Activated CD4-positive, alpha-beta memory T cell treated with anti-CD3 and anti-CD28 coated beads for 36 hours (primary cell): ENCODE measurements around the gene GPHN. TPM values are rescaled to one million over a fixed set of nuclear protein-coding genes. Genes with fewer than 3 reads are reported as not detected.
"Not testable (repeated sequence)": the region's sequence is repeated elsewhere in the genome, so short reads cannot be mapped to it uniquely, and the experiment has no call there.

ENCODE experiments used
- CTCF ChIA-PET: fragments of 350-600 bp; sonication (Branson Sonifier 250); formaldehyde crosslinking; loops from one replicate; lab custom pipeline; 2021; ENCODE audit warnings: antibody characterized with exemption, inconsistent platforms; lab: Charles Lee
- POLR2A ChIA-PET: fragments of 350-600 bp; sonication (Branson Sonifier 250); formaldehyde crosslinking; loops from one replicate; lab custom pipeline; 2021; ENCODE audit warnings: antibody characterized with exemption; lab: Charles Lee
- DNase-seq: peaks from one replicate; pipeline ENCODE4 v3.0.0-alpha.2; 2020
- H3K27ac Mint-ChIP-seq: one replicate; pipeline ENCODE4 v1.8.0; 2021; ENCODE audit warnings: mixed read lengths
- H3K27me3 Mint-ChIP-seq: one replicate; pipeline ENCODE4 v1.8.0; 2021; ENCODE audit warnings: mixed read lengths
- H3K36me3 Mint-ChIP-seq: one replicate; pipeline ENCODE4 v1.8.0; 2021; ENCODE audit warnings: mixed read lengths
- H3K4me1 Mint-ChIP-seq: one replicate; pipeline ENCODE4 v1.8.0; 2021; ENCODE audit warnings: low read depth, mixed read lengths
- H3K4me3 Mint-ChIP-seq: one replicate; pipeline ENCODE4 v1.8.0; 2021; ENCODE audit warnings: mild to moderate bottlenecking, mixed read lengths
- H3K9me3 Mint-ChIP-seq: one replicate; pipeline ENCODE4 v1.8.0; 2021; ENCODE audit warnings: mixed read lengths
- intact Hi-C: fragments of 100-400 bp; cut with micrococcal nuclease; formaldehyde crosslinking; loops from one replicate; pipeline ENCODE4 v1.15.1; 2023
- total RNA-seq, 2 experiments: library from RNA; stranded (reverse); gene quantifications; one replicate each; pipeline ENCODE4 v1.2.3, GENCODE V29; 2021

The GPHN gene
- total RNA-seq, 2 experiments from 2014 or later, result 19.5 to 23.1 TPM

DNA sequence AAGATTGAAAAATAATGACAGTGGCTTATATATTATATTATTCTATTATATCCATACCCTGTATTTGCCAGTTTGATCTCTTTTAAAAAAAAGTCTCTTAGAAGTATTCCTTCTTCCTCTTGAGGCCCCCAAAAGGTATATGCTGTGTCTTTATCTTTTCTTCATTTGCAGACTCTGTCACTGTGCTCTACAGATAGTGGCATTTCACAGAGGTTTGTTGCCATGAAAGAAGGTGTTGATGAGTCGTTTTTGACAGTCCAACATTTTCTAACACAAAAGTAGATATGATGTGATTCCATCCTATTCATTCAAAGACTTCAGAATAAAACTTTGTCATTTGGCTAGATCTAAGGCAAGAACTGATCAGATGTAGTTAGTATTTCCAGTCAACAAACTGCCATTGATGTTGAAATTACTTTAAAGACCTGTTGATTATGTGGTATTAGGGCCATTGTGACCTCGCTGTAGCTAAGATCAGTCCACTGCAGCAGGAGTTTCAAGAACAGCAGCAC, 22.0 kb upstream of the GPHN start, which contains the start of gene CCDC196:
CCDC196 (plus strand) TSS at position 462 of the 512 bp plus-strand sequence. CDS start 132 bp downstream, outside the sequence.
- Mint-ChIP-seq H3K36me3 (no peaks in the 10 kb centered on the region), H3K4me1 (no peaks in the 10 kb centered on the region), H3K9me3 (no peaks in the 10 kb centered on the region), H3K27ac (no peak within 1 kb of the TSS), H3K4me3 (no peak within 1 kb of the TSS), H3K27me3 (no peaks in the 10 kb centered on the region)
- ChIA-PET CTCF (interaction anchor here (1.4 kb wide), 1 partner anchor 10 kb away, joined by 4 read pairs; no protein-coding TSS in a partner anchor), POLR2A (no interaction called here)
- DNase-seq, result no peak
- intact Hi-C loops, result no loop called here

DNA sequence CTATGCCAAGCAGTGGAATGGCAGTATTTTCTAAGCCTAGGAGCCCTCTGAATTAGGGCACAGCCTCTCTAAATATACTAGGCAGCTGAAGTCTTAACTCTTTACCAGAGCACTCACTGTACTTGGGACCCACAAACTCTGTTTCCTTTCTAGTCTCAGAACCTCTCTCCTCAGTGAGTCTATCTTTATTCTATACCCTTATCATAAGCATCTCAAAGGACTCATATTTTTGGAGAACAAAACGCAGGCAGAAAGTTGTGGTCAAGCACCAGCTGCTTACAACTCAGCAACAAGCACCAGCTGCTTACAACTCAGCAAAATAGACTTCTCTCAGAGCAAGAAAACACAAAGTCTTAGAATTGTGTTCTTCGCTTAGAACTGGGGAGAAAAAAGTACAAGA, 20.8 kb upstream of the GPHN start:
- Mint-ChIP-seq H3K4me1 (no peaks in the 10 kb centered on the region), H3K9me3 (no peaks in the 10 kb centered on the region), H3K4me3 (no peak overlapping the region), H3K27ac (no peak overlapping the region), H3K27me3 (no peaks in the 10 kb centered on the region), H3K36me3 (no peaks in the 10 kb centered on the region)
- intact Hi-C loops, result no loop called here
- ChIA-PET CTCF (interaction anchor here (1.4 kb wide), 1 partner anchor 8 kb away, joined by 4 read pairs; no protein-coding TSS in a partner anchor), POLR2A (no interaction called here)
- no peak for DNase-seq

DNA sequence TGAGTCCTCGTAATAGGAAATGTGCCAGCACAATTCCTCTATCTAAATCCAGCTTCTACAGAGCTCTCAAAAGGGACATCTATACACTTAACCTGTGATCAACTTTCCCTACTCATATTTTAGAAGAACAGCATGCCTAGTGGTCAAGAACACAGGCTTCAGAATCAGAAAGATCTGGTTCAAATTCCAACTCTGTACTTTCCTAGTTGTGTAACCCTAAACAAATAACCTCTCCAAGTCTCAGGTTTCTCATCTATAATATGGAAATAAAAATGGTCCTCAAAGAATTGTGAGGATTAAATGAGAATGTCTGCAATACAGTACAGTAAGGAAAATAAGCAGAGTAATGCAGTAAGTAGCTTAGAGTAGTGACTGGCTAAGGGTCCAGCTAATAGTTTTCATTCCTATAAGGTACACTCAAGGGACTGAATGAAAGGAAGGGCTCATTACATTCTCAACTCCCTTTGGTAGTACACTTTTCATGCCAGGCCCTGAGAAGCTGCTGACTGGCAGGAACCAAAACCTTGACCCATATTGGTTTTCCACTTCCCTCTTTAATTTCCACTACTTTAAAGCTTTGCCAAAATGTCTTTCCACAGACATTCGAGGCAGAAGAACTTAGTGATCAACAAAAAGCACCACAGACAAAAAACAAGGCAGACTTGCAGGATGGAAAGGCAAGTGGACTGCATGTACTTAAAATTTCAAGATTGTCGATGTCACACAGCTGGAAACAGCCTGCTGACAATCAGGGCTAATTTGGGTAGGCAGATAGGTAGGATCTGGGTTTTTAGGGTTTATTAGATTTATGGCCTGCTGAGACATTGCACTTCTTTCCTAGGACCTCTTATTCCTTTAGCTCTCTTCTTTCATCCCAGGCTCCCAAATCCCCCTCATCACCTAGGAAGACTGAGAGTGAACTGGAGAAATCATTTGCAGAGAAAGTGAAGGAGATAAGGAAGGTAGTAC, 17.5 kb upstream of the GPHN start:
- POLR2A ChIA-PET, result no interaction called here
- no peaks in the 10 kb centered on the region for H3K9me3 Mint-ChIP-seq
- no peak for DNase-seq
- intact Hi-C loops, result loop anchor here (10.0 kb wide), 1 partner anchor 264 kb away; no protein-coding TSS in a partner anchor
- H3K27me3 Mint-ChIP-seq, result no peaks in the 10 kb centered on the region
- no peaks in the 10 kb centered on the region for H3K36me3 Mint-ChIP-seq
- peaks cover under 1% of the 10 kb centered on the region for H3K4me1 Mint-ChIP-seq
- CTCF ChIA-PET, result interaction anchor here (0.5 to 1.2 kb wide), 4 partner anchors 13 to 1123 kb away, joined by 3 to 4 read pairs (median 3); partner anchors contain the start of gene GPHN
- H3K4me3 Mint-ChIP-seq, result no peak overlapping the region
- no peak overlapping the region for H3K27ac Mint-ChIP-seq

DNA sequence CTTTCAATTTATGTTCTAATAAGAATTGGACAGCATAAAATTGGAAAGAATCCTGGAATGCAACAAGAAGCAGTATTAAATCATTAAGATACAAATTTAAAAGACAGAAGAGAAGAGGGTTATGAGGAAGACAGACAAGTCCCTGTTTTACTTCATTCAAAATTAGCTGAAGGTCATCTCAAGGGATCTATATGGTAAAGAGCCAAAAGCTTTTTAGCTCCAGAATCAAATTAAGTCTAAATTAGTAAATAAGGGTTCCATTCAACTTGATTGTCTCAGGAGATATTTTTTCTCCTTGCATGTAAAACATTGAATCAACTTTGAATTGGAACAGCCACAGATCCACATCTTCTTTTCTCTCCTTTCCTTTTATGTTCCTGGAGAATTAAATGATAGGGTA, 14.2 kb upstream of the GPHN start:
- Mint-ChIP-seq H3K4me3 (no peak overlapping the region), H3K27ac (no peak overlapping the region), H3K36me3 (no peaks in the 10 kb centered on the region), H3K27me3 (peaks cover 1% of the 10 kb centered on the region), H3K4me1 (peaks cover 12% of the 10 kb centered on the region), H3K9me3 (no peaks in the 10 kb centered on the region)
- CTCF ChIA-PET, result interaction anchor here (0.7 kb wide), 1 partner anchor 134 kb away, joined by 3 read pairs; no protein-coding TSS in a partner anchor
- intact Hi-C loops, result loop anchor here (10.0 kb wide), 1 partner anchor 261 kb away; no protein-coding TSS in a partner anchor
- DNase-seq, result no peak
- POLR2A ChIA-PET, result no interaction called here

DNA sequence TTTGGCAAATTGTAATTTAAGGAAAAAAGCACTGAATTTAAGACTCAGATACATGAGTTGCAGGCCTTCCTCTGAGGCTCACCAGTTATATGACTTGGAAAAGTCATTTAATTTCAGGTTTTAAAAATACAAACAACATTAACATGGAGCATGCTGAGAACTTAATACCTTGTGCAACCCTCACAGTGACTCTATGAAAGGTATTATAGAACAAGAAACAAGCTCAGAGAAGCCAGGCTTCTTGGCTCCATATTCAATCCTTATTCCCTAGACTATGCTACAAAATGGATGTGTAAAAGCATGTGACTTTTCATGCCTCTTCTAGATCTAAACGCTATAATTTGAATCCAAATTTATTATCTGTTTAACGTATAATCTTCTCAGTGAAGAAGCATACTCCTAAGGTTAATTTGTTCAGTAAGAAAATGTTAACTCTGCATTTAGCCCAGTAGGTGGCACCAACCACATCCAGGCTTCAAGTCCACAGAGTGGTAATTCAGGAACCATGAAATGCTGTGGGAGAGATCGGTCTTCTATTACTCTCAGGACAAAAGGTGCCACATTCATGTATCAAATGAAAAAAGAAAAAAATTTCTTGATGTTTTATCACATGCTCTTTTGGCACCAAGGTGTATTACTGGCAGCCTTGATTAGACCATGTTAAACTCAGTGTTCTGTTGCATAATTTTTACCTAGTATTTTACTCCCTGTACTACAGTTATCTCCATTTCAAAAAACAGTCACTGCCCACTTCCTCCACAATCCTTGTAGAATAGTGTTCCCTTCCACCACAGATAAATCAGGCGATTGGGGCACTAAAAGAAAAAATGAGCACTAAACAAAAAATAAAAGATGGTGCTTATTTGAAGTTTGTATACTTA, 12.5 kb upstream of the GPHN start:
- H3K4me3 Mint-ChIP-seq, result no peak overlapping the region
- H3K9me3 Mint-ChIP-seq, result no peaks in the 10 kb centered on the region
- peak; percentile 41 for DNase-seq
- H3K4me1 Mint-ChIP-seq, result peaks cover 12% of the 10 kb centered on the region
- no peak overlapping the region for H3K27ac Mint-ChIP-seq
- H3K27me3 Mint-ChIP-seq, result peaks cover 1% of the 10 kb centered on the region
- intact Hi-C loops, result loop anchor here (5.0 to 10.0 kb wide), 3 partner anchors 259 to 792 kb away; no protein-coding TSS in a partner anchor
- POLR2A ChIA-PET, result no interaction called here
- H3K36me3 Mint-ChIP-seq, result no peaks in the 10 kb centered on the region
- CTCF ChIA-PET, result interaction anchor here (0.6 to 1.5 kb wide), 11 partner anchors 9 to 792 kb away, joined by 3 to 5 read pairs (median 3); partner anchors contain the start of genes CCDC196 and GPHN

DNA sequence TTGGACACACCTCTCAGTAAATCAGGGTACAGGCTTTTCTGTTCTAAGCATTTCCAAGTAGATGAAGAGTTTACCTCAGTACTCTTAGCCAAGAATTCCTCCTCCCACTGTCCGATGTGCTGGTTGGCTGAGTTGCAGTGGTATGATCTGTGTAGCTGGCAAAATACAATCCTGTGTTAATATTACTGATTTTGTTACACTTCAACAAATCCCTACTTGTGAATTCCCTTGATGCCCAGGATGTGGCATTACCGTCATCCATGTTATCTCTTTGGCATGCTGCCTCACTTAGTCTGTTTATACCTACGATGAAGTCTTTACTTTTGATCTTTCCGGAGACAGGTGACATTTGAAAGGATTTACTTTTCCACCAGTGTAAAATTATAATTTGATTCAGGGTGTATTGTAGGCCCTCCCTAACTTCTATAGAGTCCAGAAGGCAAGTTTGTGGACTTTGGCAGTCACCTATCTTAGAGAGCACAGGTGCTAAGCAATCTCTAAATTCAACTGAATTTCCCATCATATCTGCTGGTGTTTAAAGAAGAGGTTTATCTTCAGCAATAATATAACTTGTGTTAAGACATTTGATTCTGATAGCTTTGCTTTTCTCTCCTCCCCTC, 11.6 kb upstream of the GPHN start:
- Mint-ChIP-seq H3K36me3 (no peaks in the 10 kb centered on the region), H3K9me3 (no peaks in the 10 kb centered on the region), H3K4me3 (no peak overlapping the region), H3K27ac (no peak overlapping the region), H3K4me1 (peaks cover 12% of the 10 kb centered on the region), H3K27me3 (peaks cover 1% of the 10 kb centered on the region)
- POLR2A ChIA-PET, result interaction anchor here (1.1 kb wide), 1 partner anchor 11 kb away, joined by 4 read pairs; the partner anchor contains the start of gene GPHN
- intact Hi-C loops, result loop anchor here (5.0 to 10.0 kb wide), 3 partner anchors 259 to 791 kb away; no protein-coding TSS in a partner anchor
- CTCF ChIA-PET, result interaction anchor here (0.7 to 1.9 kb wide), 9 partner anchors 10 to 740 kb away, joined by 3 to 8 read pairs (median 4); partner anchors contain the start of genes CCDC196 and GPHN
- no peak for DNase-seq

DNA sequence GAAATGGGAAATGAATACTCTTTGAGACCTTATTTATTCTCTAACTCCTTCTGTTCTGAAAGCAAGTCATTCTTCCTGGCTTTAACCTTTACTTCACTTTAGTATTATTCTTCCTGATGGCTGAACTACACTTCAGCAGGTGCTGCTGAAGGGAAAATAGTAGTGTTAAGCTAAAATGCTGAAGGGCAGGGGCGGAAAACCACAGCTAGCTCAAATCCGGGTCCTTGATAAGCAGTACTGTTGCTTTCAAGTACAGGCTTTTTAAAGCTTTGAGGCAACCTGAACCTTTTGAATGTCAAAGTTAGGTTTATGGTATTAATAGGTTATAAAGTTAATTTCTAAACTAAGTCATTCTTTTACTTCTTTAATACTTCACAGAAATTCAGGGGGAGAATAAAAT, 11.0 kb upstream of the GPHN start:
- no peaks in the 10 kb centered on the region for H3K9me3 Mint-ChIP-seq
- H3K27me3 Mint-ChIP-seq, result peaks cover 1% of the 10 kb centered on the region
- no peak overlapping the region for H3K27ac Mint-ChIP-seq
- CTCF ChIA-PET, result interaction anchor here (0.7 to 1.9 kb wide), 8 partner anchors 11 to 740 kb away, joined by 3 to 8 read pairs (median 4); partner anchors contain the start of gene GPHN
- DNase-seq, result no peak
- POLR2A ChIA-PET, result interaction anchor here (1.1 kb wide), 1 partner anchor 10 kb away, joined by 4 read pairs; the partner anchor contains the start of gene GPHN
- H3K4me3 Mint-ChIP-seq, result no peak overlapping the region
- peaks cover 12% of the 10 kb centered on the region for H3K4me1 Mint-ChIP-seq
- H3K36me3 Mint-ChIP-seq, result no peaks in the 10 kb centered on the region
- intact Hi-C loops, result loop anchor here (5.0 to 10.0 kb wide), 3 partner anchors 258 to 790 kb away; no protein-coding TSS in a partner anchor

DNA sequence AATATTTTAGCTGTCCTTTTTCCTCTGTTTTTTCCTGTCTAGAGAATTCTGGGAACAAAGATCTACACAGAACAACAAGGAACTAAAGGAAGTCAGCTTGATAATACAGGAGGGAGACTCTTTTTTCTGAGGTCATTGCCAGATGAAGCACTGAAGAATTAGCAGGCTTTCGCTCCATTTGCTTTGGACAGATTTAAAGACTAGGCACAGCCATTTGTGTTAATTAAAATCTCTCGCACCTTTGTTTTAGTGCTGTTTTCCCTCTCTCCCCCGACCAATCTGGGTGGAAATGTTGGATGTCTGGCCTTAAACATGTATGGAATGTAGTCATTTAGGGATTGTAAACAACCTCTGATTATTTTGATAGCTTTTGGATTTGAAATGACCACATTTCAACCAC, 9.6 kb upstream of the GPHN start:
- no peak overlapping the region for H3K4me3 Mint-ChIP-seq

DNA sequence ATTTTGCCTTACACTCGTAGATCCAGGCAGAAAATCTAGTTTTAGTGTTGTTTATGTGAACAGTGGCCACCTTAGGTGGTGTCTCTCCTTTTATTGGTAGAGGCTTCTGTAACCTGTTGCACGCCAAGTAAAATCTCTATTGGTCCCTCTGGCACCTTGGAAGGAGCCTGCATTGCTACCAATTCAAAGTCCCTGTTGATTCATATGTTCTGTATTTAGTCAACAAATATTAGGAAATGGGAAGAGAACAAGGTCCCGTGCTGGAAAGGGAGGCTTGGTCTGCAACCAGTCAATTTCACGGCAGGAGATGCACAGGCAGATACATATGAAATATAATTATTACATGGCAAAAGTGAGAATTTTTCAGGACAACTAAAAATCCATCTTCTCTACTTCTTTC, 6.4 kb upstream of the GPHN start:
- peaks cover 7% of the 10 kb centered on the region for H3K4me1 Mint-ChIP-seq
- POLR2A ChIA-PET, result no interaction called here
- intact Hi-C loops, result no loop called here
- no peak overlapping the region for H3K4me3 Mint-ChIP-seq
- H3K36me3 Mint-ChIP-seq, result no peaks in the 10 kb centered on the region
- no peak for DNase-seq
- CTCF ChIA-PET, result interaction anchor here (0.7 kb wide), 1 partner anchor 666 kb away, joined by 3 read pairs; no protein-coding TSS in a partner anchor
- H3K27me3 Mint-ChIP-seq, result peaks cover 1% of the 10 kb centered on the region
- H3K27ac Mint-ChIP-seq, result no peak overlapping the region
- no peaks in the 10 kb centered on the region for H3K9me3 Mint-ChIP-seq

More for the DNA sequence above, 9.6 kb upstream of the GPHN start:
- no peaks in the 10 kb centered on the region for H3K9me3 Mint-ChIP-seq
- no peak overlapping the region for H3K27ac Mint-ChIP-seq
- peaks cover 12% of the 10 kb centered on the region for H3K4me1 Mint-ChIP-seq
- no peaks in the 10 kb centered on the region for H3K36me3 Mint-ChIP-seq
- POLR2A ChIA-PET, result interaction anchor here (1.5 kb wide), 1 partner anchor 9 kb away, joined by 5 read pairs; the partner anchor contains the start of gene GPHN
- peaks cover 1% of the 10 kb centered on the region for H3K27me3 Mint-ChIP-seq
- CTCF ChIA-PET, result interaction anchor here (0.6 to 1.6 kb wide), 7 partner anchors 9 to 861 kb away, joined by 3 to 4 read pairs (median 3); partner anchors contain the start of genes ATP6V1D and GPHN
- intact Hi-C loops, result loop anchor here (5.0 to 10.0 kb wide), 3 partner anchors 256 to 789 kb away; no protein-coding TSS in a partner anchor
- no peak for DNase-seq

DNA sequence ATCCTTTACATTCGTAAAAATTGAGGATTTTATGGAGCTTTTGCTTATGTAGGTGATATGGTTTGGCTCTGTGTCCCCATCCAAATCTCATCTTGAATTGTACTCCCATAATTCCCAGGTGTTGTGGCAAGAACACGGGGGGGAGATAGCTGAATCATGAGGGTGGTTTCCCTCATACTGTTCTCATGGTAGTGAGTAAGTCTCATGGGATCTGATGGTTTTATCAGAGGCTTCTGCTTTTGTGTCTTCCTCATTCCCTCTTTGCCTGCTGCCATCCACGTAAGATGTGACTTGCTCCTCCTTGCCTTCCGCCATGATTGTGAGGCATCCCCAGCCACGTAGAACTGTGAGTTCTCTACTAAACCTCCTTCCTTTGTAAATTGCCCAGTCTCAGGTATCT, 5.1 kb upstream of the GPHN start:
- CTCF ChIA-PET, H3K4me3 Mint-ChIP-seq, DNase-seq, H3K9me3 Mint-ChIP-seq, POLR2A ChIA-PET, H3K27me3 Mint-ChIP-seq, H3K4me1 Mint-ChIP-seq, intact Hi-C loops, H3K36me3 Mint-ChIP-seq, H3K27ac Mint-ChIP-seq: not testable (repeated sequence)
